Measurements from ENCODE around the gene LENG8. TPM values are rescaled to one million over a fixed set of nuclear protein-coding genes. Genes with fewer than 3 reads are reported as not detected.
A peak's percentile ranks its signal among the peaks of the same experiment; 100 is the strongest.

LENG8 gene
- total RNA-seq, 2 donors from 2014 or later, result 139 to 171 TPM

GRCh38 chr19:54433697-54434096, 15.3 kb upstream of the LENG8 start:
- Mint-ChIP-seq H3K27ac (no peak overlapping the region), H3K36me3 (ENCODE audit: low read depth) (peaks cover 6% of the 10 kb centered on the region), H3K4me3 (no peak overlapping the region), H3K9me3 (no peaks in the 10 kb centered on the region), H3K4me1 (peaks cover 8% of the 10 kb centered on the region), H3K27me3 (ENCODE audit: insufficient read depth) (peaks cover 46% of the 10 kb centered on the region)
- no peak for DNase-seq
- TF ChIP-seq CTCF (conservative IDR thresholded peaks at IDR 0.05), result no peak
- no peaks in the 10 kb centered on the region for H3K27me3 ChIP-seq (ENCODE audit: control insufficient read depth, insufficient read depth, low read length, poor library complexity, severe bottlenecking)
- peaks cover 9% of the 10 kb centered on the region for H3K36me3 ChIP-seq (ENCODE audit: control insufficient read depth, insufficient read depth, low read length)
- no peak overlapping the region for H3K9ac ChIP-seq (ENCODE audit: extremely low read depth, low read length, poor library complexity, severe bottlenecking)
- H3K27ac ChIP-seq (ENCODE audit: low read depth, low read length), result no peak overlapping the region
- no peaks in the 10 kb centered on the region for H3K9me3 ChIP-seq (ENCODE audit: control insufficient read depth, low read length)
- 92 to 95% methylated on average over 3 to 5 of the region's 5 CpGs for WGBS, 2 experiments (ENCODE audit: insufficient coverage in 1 of 2, insufficient read length in 1 of 2)
- no peak overlapping the region for H3K4me3 ChIP-seq (ENCODE audit: low read length)
- peaks cover 4% of the 10 kb centered on the region for H3K4me1 ChIP-seq (ENCODE audit: control insufficient read depth, insufficient read depth, low read length)

- H3K9ac ChIP-seq (ENCODE audit: extremely low read depth, low read length, poor library complexity, severe bottlenecking), result no peak overlapping the region
- peaks cover 4% of the 10 kb centered on the region for H3K4me1 ChIP-seq (ENCODE audit: control insufficient read depth, insufficient read depth, low read length)
- no peaks in the 10 kb centered on the region for H3K27me3 ChIP-seq (ENCODE audit: control insufficient read depth, insufficient read depth, low read length, poor library complexity, severe bottlenecking)
- 92 to 93% methylated on average over 20 to 23 of the region's 23 CpGs for WGBS, 2 experiments (ENCODE audit: insufficient coverage in 1 of 2, insufficient read length in 1 of 2)
- Mint-ChIP-seq H3K36me3 (ENCODE audit: low read depth) (peaks cover 6% of the 10 kb centered on the region), H3K9me3 (no peaks in the 10 kb centered on the region), H3K27ac (no peak overlapping the region), H3K4me3 (no peak overlapping the region), H3K4me1 (peaks cover 8% of the 10 kb centered on the region), H3K27me3 (ENCODE audit: insufficient read depth) (peaks cover 40% of the 10 kb centered on the region)
- peak; percentile 39 for DNase-seq
- TF ChIP-seq CTCF (conservative IDR thresholded peaks at IDR 0.05), result no peak
- no peak overlapping the region for H3K4me3 ChIP-seq (ENCODE audit: low read length)
- H3K36me3 ChIP-seq (ENCODE audit: control insufficient read depth, insufficient read depth, low read length), result peaks cover 14% of the 10 kb centered on the region
- H3K27ac ChIP-seq (ENCODE audit: low read depth, low read length), result peak overlapping the region; percentile 36
- no peaks in the 10 kb centered on the region for H3K9me3 ChIP-seq (ENCODE audit: control insufficient read depth, low read length)
These were observed 14.7 kb upstream of the LENG8 start for GRCh38 chr19:54434112-54434872.

GRCh38 chr19:54434873-54435214, 14.2 kb upstream of the LENG8 start:
- Mint-ChIP-seq H3K27me3 (ENCODE audit: insufficient read depth) (peaks cover 35% of the 10 kb centered on the region), H3K27ac (no peak overlapping the region), H3K36me3 (ENCODE audit: low read depth) (peaks cover 8% of the 10 kb centered on the region), H3K4me3 (no peak overlapping the region), H3K4me1 (peaks cover 8% of the 10 kb centered on the region), H3K9me3 (no peaks in the 10 kb centered on the region)
- peaks cover 4% of the 10 kb centered on the region for H3K4me1 ChIP-seq (ENCODE audit: control insufficient read depth, insufficient read depth, low read length)
- H3K36me3 ChIP-seq (ENCODE audit: control insufficient read depth, insufficient read depth, low read length), result peaks cover 14% of the 10 kb centered on the region
- DNase-seq, result no peak
- no peaks in the 10 kb centered on the region for H3K27me3 ChIP-seq (ENCODE audit: control insufficient read depth, insufficient read depth, low read length, poor library complexity, severe bottlenecking)
- 86 to 90% methylated on average over 8 to 11 of the region's 11 CpGs for WGBS, 2 experiments (ENCODE audit: insufficient coverage in 1 of 2, insufficient read length in 1 of 2)
- TF ChIP-seq CTCF (conservative IDR thresholded peaks at IDR 0.05), result no peak
- H3K27ac ChIP-seq (ENCODE audit: low read depth, low read length), result no peak overlapping the region
- H3K9me3 ChIP-seq (ENCODE audit: control insufficient read depth, low read length), result no peaks in the 10 kb centered on the region
- no peak overlapping the region for H3K4me3 ChIP-seq (ENCODE audit: low read length)
- H3K9ac ChIP-seq (ENCODE audit: extremely low read depth, low read length, poor library complexity, severe bottlenecking), result no peak overlapping the region
